HepG2 (cell line): Measurements from ENCODE around the gene HOXD9. TPM values are rescaled to one million over a fixed set of nuclear protein-coding genes. Genes with fewer than 3 reads are reported as not detected.

Experiments
- ATAC-seq: fragments of 200-7000 bp; cut with Tn5 transposase; 3 replicates; pipeline ENCODE4 v1.9.1; 2020; ENCODE audit warnings: mild to moderate bottlenecking, moderate library complexity
- BruUV-seq: library from RNA; stranded (reverse); fragments of 400-500 nt; replicated peaks from 2 replicates; lab custom pipeline; 2021; lab: Mats Ljungman, UMichigan
- CTCF ChIA-PET: fragments of 300-600 bp; formaldehyde crosslinking; extraction: SDS; loops from one replicate; lab custom pipeline; 2021; ENCODE audit warnings: low total read pairs, inconsistent platforms, low intra/inter-chr PET ratio; lab: Yijun Ruan, JAX
- POLR2A ChIA-PET: fragments of 350-600 bp; sonication (Branson Sonifier 250); formaldehyde crosslinking; loops from one replicate; lab custom pipeline; 2020; ENCODE audit warnings: antibody characterized with exemption, inconsistent platforms; lab: Yijun Ruan, JAX
- DNase-seq: peaks from one replicate; pipeline ENCODE4 v3.0.0-alpha.2; 2015; ENCODE audit warnings: low spot score
- FAIRE-seq: peaks from 3 replicates; lab custom pipeline; 2011; peaks lifted over from hg19 to GRCh38; lab: Jason Lieb, UNC
- H2AFZ ChIP-seq: one replicate; pipeline ENCODE4 v1.6.1; 2011; ENCODE audit warnings: low read length, inconsistent platforms
- H3K27ac ChIP-seq: fragments of 300-600 bp; 3 replicates; pipeline ENCODE4 v1.8.0; 2011; ENCODE audit warnings: mixed run types, mild to moderate bottlenecking, mixed read lengths, low read length, inconsistent platforms; ENCODE audit not compliant: insufficient read depth; ENCODE audit errors: extremely low read length
- H3K27me3 ChIP-seq, 2 experiments: fragments of 200-600 bp in 1 of 2; 2 replicates in 1 of 2; 3 replicates in 1 of 2; pipeline versions ENCODE4 v1.6.0 to v1.8.0; 2011; ENCODE audit warnings: low read length in 2 of 2, mild to moderate bottlenecking in 2 of 2, moderate library complexity in 2 of 2, inconsistent platforms in 1 of 2; ENCODE audit not compliant: insufficient read depth in 2 of 2, control insufficient read depth in 1 of 2
- H3K36me3 ChIP-seq, 2 experiments: fragments of 200-600 bp in 1 of 2; replicated peaks in 1 of 2; 2 replicates in 1 of 2; 3 replicates in 1 of 2; pipeline versions ENCODE4 v1.5.1 to v1.8.0; 2011; ENCODE audit warnings: low read length in 2 of 2, inconsistent platforms in 1 of 2; ENCODE audit not compliant: insufficient read depth in 2 of 2, control insufficient read depth in 1 of 2
- H3K4me1 ChIP-seq: 2 replicates; pipeline ENCODE4 v1.5.1; 2012; ENCODE audit warnings: low read length, inconsistent platforms; ENCODE audit not compliant: insufficient read depth
- H3K4me2 ChIP-seq: 2 replicates; pipeline ENCODE4 v1.6.0; 2011; ENCODE audit warnings: low read depth, low read length, inconsistent platforms
- H3K4me3 ChIP-seq, 3 experiments: fragments of 200-600 bp in 1 of 3; sonication (generic), shearing (Covaris generic) in 1 of 3; replicated peaks in 1 of 3; 2 replicates each; pipeline ENCODE4 v1.5.1; 2011 to 2016; ENCODE audit warnings: low read length in 3 of 3, inconsistent platforms in 2 of 3, low read depth in 2 of 3, mild to moderate bottlenecking in 2 of 3, control low read depth in 1 of 3, mixed read lengths in 1 of 3; ENCODE audit not compliant: insufficient read depth in 1 of 3
- H3K79me2 ChIP-seq: one replicate; pipeline ENCODE4 v1.6.1; 2011; ENCODE audit warnings: low read length, inconsistent platforms; ENCODE audit not compliant: insufficient read depth
- H3K9ac ChIP-seq: 2 replicates; pipeline ENCODE4 v1.6.0; 2011; ENCODE audit warnings: mild to moderate bottlenecking, low read depth, low read length, inconsistent platforms; ENCODE audit not compliant: insufficient read depth
- H3K9me3 ChIP-seq: 2 replicates; pipeline ENCODE4 v1.5.1; 2012; ENCODE audit warnings: mild to moderate bottlenecking, low read length
- H4K20me1 ChIP-seq: 2 replicates; pipeline ENCODE4 v1.6.0; 2011; ENCODE audit warnings: inconsistent platforms, mild to moderate bottlenecking, low read length, moderate library complexity; ENCODE audit not compliant: insufficient read depth
- AGO1 ChIP-seq: fragments of 200-400 bp; formaldehyde crosslinking; IDR thresholded peaks from 2 replicates; pipeline ENCODE4 v1.6.1; 2017; ENCODE audit warnings: mild to moderate bottlenecking, low read depth, low read length, moderate library complexity; ENCODE audit not compliant: poor library complexity, severe bottlenecking
- AHR ChIP-seq: IDR thresholded peaks from 2 replicates; pipeline ENCODE4 v1.6.1; 2018; ENCODE audit warnings: missing genetic modification reagents, missing compliant biosample characterization
- ASH2L ChIP-seq: fragments of 300-600, 200-600 bp; sonication (generic); IDR thresholded peaks from 2 replicates; pipeline ENCODE4 v1.7.0; 2017; ENCODE audit warnings: low read depth, mild to moderate bottlenecking, moderate library complexity, mixed read lengths, low read length; ENCODE audit not compliant: insufficient read length
- CCDC6 ChIP-seq: sonication (generic); formaldehyde crosslinking; IDR thresholded peaks from 2 replicates; pipeline ENCODE4 v1.8.1; 2022; ENCODE audit warnings: mild to moderate bottlenecking, missing genetic modification reagents, moderate library complexity
- GTF3A ChIP-seq: sonication (generic); formaldehyde crosslinking; conservative IDR thresholded peaks from 2 replicates; pipeline ENCODE4 v1.4.0; 2020; ENCODE audit warnings: mild to moderate bottlenecking, missing genetic modification reagents
- HOXA7 ChIP-seq: sonication (generic); formaldehyde crosslinking; IDR thresholded peaks from 2 replicates; pipeline ENCODE4 v1.8.1; 2022; ENCODE audit warnings: mild to moderate bottlenecking, missing genetic modification reagents, moderate library complexity
- SAP130 ChIP-seq: IDR thresholded peaks from 2 replicates; pipeline ENCODE4 v1.6.1; 2016; ENCODE audit warnings: low read depth
- SIX1 ChIP-seq: sonication (generic); formaldehyde crosslinking; IDR thresholded peaks from 2 replicates; pipeline ENCODE4 v1.4.0; 2020; ENCODE audit warnings: missing genetic modification reagents, borderline replicate concordance
- SPEN ChIP-seq: sonication (generic); formaldehyde crosslinking; IDR thresholded peaks from 2 replicates; pipeline ENCODE4 v1.5.1; 2020; ENCODE audit warnings: low read depth, mild to moderate bottlenecking, missing genetic modification reagents
- ZC3H4 ChIP-seq: sonication (generic); formaldehyde crosslinking; IDR thresholded peaks from 2 replicates; pipeline ENCODE4 v1.4.0; 2020; ENCODE audit warnings: missing genetic modification reagents, borderline replicate concordance
- ZFP36L2 ChIP-seq: sonication (generic); formaldehyde crosslinking; IDR thresholded peaks from 2 replicates; pipeline ENCODE4 v1.4.0; 2020; ENCODE audit warnings: missing genetic modification reagents
- ZMYM2 ChIP-seq: sonication (generic); formaldehyde crosslinking; IDR thresholded peaks from 2 replicates; pipeline ENCODE4 v1.8.0; 2022; ENCODE audit warnings: mild to moderate bottlenecking, missing genetic modification reagents
- ZNF30 ChIP-seq: sonication (generic); formaldehyde crosslinking; IDR thresholded peaks from 2 replicates; pipeline ENCODE4 v1.5.0; 2020; ENCODE audit warnings: mild to moderate bottlenecking, missing genetic modification reagents
- ZNF329 ChIP-seq: sonication (generic); formaldehyde crosslinking; IDR thresholded peaks from 2 replicates; pipeline ENCODE4 v1.9.0; 2021; ENCODE audit warnings: low read depth, mild to moderate bottlenecking, missing genetic modification reagents
- ZNF589 ChIP-seq: sonication (generic); formaldehyde crosslinking; conservative IDR thresholded peaks from 2 replicates; pipeline ENCODE4 v1.8.0; 2022; ENCODE audit warnings: mild to moderate bottlenecking, moderate library complexity, missing genetic modification reagents
- ZNF768 ChIP-seq: sonication (generic); formaldehyde crosslinking; IDR thresholded peaks from 2 replicates; pipeline ENCODE4 v1.4.0; 2020; ENCODE audit warnings: missing genetic modification reagents
- ZNF792 ChIP-seq: IDR thresholded peaks from 2 replicates; pipeline ENCODE4 v1.6.1; 2016
- WGBS: methylation state at CpG from one replicate; pipeline ENCODE4 v1.1.6; 2017; ENCODE audit warnings: low lambda C conversion rate; 5-methylcytosine and 5-hydroxymethylcytosine counted together
- in situ Hi-C: cut with HindIII; loops from 2 replicates; pipeline ENCODE4 v1.10.0; 2017; ENCODE audit warnings: low pct_unique_long_range_greater_than_20kb; ENCODE audit not compliant: extremely low pct_ligation_motif_present
- intact Hi-C: fragments of 100-400 bp; cut with micrococcal nuclease; formaldehyde crosslinking; loops from one replicate; pipeline ENCODE4 v1.10.0; 2022; ENCODE audit not compliant: unreplicated experiment
- polyA plus RNA-seq, 8 experiments: library from polyadenylated mRNA; depleted of rRNA in 3 of 8; stranded (reverse) in 7 of 8; unstranded in 1 of 8; fragments of >200 nt; fragmentation: Illumina TruSeq in 4 of 8; extraction: Trizol in 4 of 8; gene quantifications; 2 replicates each; pipeline versions ENCODE4 v1.2.1 to v1.2.3, GENCODE V29; 2011 to 2016; ENCODE audit warnings: low read depth in 4 of 8, missing spikeins in 1 of 8, mixed read lengths in 1 of 8; ENCODE audit not compliant: insufficient read depth in 1 of 8
- total RNA-seq, 5 experiments: library from RNA; depleted of rRNA; stranded (reverse); fragments of >200 nt; fragmentation: Illumina TruSeq; extraction: Trizol; gene quantifications; 2 replicates each; pipeline ENCODE4 v1.2.3, GENCODE V29; 2016; ENCODE audit warnings: low read depth in 1 of 5
- TF ChIP-seq, protein P1 (sequence below): sonication (generic); formaldehyde crosslinking; IDR thresholded peaks from 2 replicates; pipeline ENCODE4 v1.4.0; 2020; ENCODE audit warnings: mild to moderate bottlenecking, missing genetic modification reagents
- TF ChIP-seq, protein P2 (sequence below): sonication (generic); formaldehyde crosslinking; IDR thresholded peaks from 2 replicates; pipeline ENCODE4 v1.5.0; 2020; ENCODE audit warnings: missing genetic modification reagents, mild to moderate bottlenecking, borderline replicate concordance

Gene HOXD9
- total and polyA plus RNA-seq, 2 of the 13 experiments (the other 11 are each of a cell fraction or from before 2014, with no cell fraction given), result not detected

DNA sequence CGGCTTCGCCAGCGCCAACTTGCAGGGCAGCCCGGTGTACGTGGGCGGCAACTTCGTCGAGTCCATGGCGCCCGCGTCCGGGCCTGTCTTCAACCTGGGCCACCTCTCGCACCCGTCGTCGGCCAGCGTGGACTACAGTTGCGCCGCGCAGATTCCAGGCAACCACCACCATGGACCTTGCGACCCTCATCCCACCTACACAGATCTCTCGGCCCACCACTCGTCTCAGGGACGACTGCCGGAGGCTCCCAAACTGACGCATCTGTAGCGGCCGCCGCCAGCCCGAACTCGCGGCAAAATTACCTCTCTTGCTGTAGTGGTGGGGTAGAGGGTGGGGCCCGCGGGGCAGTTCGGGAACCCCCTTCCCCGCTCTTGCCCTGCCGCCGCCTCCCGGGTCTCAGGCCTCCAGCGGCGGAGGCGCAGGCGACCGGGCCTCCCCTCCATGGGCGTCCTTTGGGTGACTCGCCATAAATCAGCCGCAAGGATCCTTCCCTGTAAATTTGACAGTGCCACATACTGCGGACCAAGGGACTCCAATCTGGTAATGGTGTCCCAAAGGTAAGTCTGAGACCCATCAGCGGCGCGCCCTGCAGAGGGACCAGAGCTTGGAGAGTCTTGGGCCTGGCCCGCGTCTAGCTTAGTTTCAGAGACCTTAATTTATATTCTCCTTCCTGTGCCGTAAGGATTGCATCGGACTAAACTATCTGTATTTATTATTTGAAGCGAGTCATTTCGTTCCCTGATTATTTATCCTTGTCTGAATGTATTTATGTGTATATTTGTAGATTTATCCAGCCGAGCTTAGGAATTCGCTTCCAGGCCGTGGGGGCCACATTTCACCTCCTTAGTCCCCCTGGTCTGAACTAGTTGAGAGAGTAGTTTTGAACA lies 49.7 kb downstream of the HOXD9 start:
- BruUV-seq, result no TSS peak
- Histone ChIP-seq H3K79me2 (no peaks in the 10 kb centered on the region), H3K9me3 (no peaks in the 10 kb centered on the region), H4K20me1 (no peaks in the 10 kb centered on the region), H3K4me2 (no peak overlapping the region), H3K36me3 (peaks cover 0 to 21% of the 10 kb centered on the region in 2 experiments; a peak in 4 of 5 replicates), H2AFZ (no peak overlapping the region), H3K9ac (no peak overlapping the region), H3K27me3 (peaks cover 4 to 24% of the 10 kb centered on the region in 2 experiments; a peak in 4 of 5 replicates), H3K4me3 (no peak overlapping the region), H3K4me1 (peaks cover 58% of the 10 kb centered on the region), H3K27ac (peak overlapping the region; percentile 6)
- ChIA-PET CTCF (no interaction called here), POLR2A (no interaction called here)
- in situ Hi-C loops (no loop called here), intact Hi-C loops (no loop called here)
- DNase-seq, result no peak
- WGBS, result 88% methylated on average over 58 of the region's 60 CpGs
- FAIRE-seq, result no peak
- ATAC-seq, result no peak
- TF ChIP-seq ZMYM2, result no peak
- TF ChIP-seq, protein P1, sequence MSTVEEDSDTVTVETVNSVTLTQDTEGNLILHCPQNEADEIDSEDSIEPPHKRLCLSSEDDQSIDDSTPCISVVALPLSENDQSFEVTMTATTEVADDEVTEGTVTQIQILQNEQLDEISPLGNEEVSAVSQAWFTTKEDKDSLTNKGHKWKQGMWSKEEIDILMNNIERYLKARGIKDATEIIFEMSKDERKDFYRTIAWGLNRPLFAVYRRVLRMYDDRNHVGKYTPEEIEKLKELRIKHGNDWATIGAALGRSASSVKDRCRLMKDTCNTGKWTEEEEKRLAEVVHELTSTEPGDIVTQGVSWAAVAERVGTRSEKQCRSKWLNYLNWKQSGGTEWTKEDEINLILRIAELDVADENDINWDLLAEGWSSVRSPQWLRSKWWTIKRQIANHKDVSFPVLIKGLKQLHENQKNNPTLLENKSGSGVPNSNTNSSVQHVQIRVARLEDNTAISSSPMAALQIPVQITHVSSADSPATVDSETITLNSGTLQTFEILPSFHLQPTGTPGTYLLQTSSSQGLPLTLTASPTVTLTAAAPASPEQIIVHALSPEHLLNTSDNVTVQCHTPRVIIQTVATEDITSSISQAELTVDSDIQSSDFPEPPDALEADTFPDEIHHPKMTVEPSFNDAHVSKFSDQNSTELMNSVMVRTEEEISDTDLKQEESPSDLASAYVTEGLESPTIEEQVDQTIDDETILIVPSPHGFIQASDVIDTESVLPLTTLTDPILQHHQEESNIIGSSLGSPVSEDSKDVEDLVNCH (CRISPR knock-in tag), result no peak
- no peak; the same call in 1 of the 2 replicates for TF ChIP-seq ZNF768 (CRISPR knock-in tag)
- no peak for TF ChIP-seq AHR
- peak; percentile 31; the same call in 1 of the 2 replicates for TF ChIP-seq SPEN (CRISPR knock-in tag)
- TF ChIP-seq ZNF589 (CRISPR knock-in tag), result 0 out of 2 replicates have a peak, but pooled peaks have one; percentile 45
- 0 out of 2 replicates have a peak, but pooled peaks have one; percentile 28 for TF ChIP-seq ZNF792
- no peak for TF ChIP-seq ZC3H4 (CRISPR knock-in tag)
- no peak for TF ChIP-seq SIX1 (CRISPR knock-in tag)
- TF ChIP-seq, protein P2, sequence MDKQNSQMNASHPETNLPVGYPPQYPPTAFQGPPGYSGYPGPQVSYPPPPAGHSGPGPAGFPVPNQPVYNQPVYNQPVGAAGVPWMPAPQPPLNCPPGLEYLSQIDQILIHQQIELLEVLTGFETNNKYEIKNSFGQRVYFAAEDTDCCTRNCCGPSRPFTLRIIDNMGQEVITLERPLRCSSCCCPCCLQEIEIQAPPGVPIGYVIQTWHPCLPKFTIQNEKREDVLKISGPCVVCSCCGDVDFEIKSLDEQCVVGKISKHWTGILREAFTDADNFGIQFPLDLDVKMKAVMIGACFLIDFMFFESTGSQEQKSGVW (CRISPR knock-in tag), result no peak
- TF ChIP-seq HOXA7, result no peak
- no peak for TF ChIP-seq ZNF30 (CRISPR knock-in tag)
- peak; percentile 97 for TF ChIP-seq AGO1
- TF ChIP-seq ZFP36L2, result no peak
- no peak for TF ChIP-seq GTF3A (CRISPR knock-in tag)
- peak; percentile 68 for TF ChIP-seq CCDC6
- no peak for TF ChIP-seq SAP130 (CRISPR knock-in tag)
- peak; percentile 17; the same call in 1 of the 2 replicates for TF ChIP-seq ZNF329 (CRISPR knock-in tag)
- TF ChIP-seq ASH2L, result no peak
